ENCODE measurements around the gene SMIM41.

SMIM41 gene

GRCh38 chr12:52080403-52081251, 1.1 kb downstream of the SMIM41 start:
- no peak for TF ChIP-seq CTCF (IDR thresholded peaks at IDR 0.05)
- Histone ChIP-seq H3K27me3 (ENCODE audit: control insufficient read depth, insufficient read depth, low read length) (no peaks in the 10 kb centered on the region), H3K4me3 (ENCODE audit: low read depth, low read length) (no peak overlapping the region), H2AFZ (no peak overlapping the region), H3K36me3 (ENCODE audit: control insufficient read depth, insufficient read depth, low read length) (no peaks in the 10 kb centered on the region), H3K9me3 (ENCODE audit: control insufficient read depth, low read length) (no peaks in the 10 kb centered on the region), H3K27ac (no peak overlapping the region), H3K4me2 (ENCODE audit: low read length) (no peak overlapping the region), H3K4me1 (peaks cover 20% of the 10 kb centered on the region), H3K79me2 (no peaks in the 10 kb centered on the region), H3K9ac (no peak overlapping the region)

GRCh38 chr12:52081263-52081733, 1.8 kb downstream of the SMIM41 start:
- Histone ChIP-seq H3K4me2 (ENCODE audit: low read length) (no peak overlapping the region), H2AFZ (no peak overlapping the region), H3K4me3 (ENCODE audit: low read depth, low read length) (no peak overlapping the region), H3K36me3 (ENCODE audit: control insufficient read depth, insufficient read depth, low read length) (no peaks in the 10 kb centered on the region), H3K9me3 (ENCODE audit: control insufficient read depth, low read length) (no peaks in the 10 kb centered on the region), H3K9ac (no peak overlapping the region), H3K79me2 (no peaks in the 10 kb centered on the region), H3K27ac (no peak overlapping the region), H3K4me1 (peaks cover 22% of the 10 kb centered on the region), H3K27me3 (ENCODE audit: control insufficient read depth, insufficient read depth, low read length) (no peaks in the 10 kb centered on the region)
- TF ChIP-seq CTCF (IDR thresholded peaks at IDR 0.05), result no peak

- Histone ChIP-seq H3K4me2 (ENCODE audit: low read length) (no peak overlapping the region), H2AFZ (no peak overlapping the region), H3K4me1 (peaks cover 28% of the 10 kb centered on the region), H3K9ac (no peak overlapping the region), H3K4me3 (ENCODE audit: low read depth, low read length) (no peak overlapping the region), H3K27me3 (ENCODE audit: control insufficient read depth, insufficient read depth, low read length) (no peaks in the 10 kb centered on the region), H3K27ac (peak overlapping the region; percentile 44), H3K36me3 (ENCODE audit: control insufficient read depth, insufficient read depth, low read length) (no peaks in the 10 kb centered on the region), H3K79me2 (no peaks in the 10 kb centered on the region), H3K9me3 (ENCODE audit: control insufficient read depth, low read length) (no peaks in the 10 kb centered on the region)
- no peak for TF ChIP-seq CTCF (IDR thresholded peaks at IDR 0.05)
Measured at GRCh38 chr12:52082026-52082668, 2.6 kb downstream of the SMIM41 start.

DNA sequence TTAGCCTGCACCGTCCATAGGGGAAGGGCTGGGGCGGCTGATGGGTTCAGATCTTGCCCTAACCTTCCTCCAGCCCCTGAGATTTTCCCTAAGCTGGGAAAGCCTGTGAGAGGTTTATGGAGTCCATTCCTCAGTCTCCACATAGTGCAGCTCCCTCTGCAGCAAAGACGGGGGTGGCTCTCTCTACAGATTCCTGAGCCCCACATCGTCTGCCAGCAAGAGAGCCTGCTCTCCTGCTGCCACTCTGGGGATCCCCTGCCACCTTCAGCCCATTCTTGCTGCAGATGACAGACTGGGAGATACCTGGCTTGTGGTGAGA, 3.1 kb downstream of the SMIM41 start:
- no peak overlapping the region for H3K4me2 ChIP-seq (ENCODE audit: low read length)
- H3K9me3 ChIP-seq (ENCODE audit: control insufficient read depth, low read length), result no peaks in the 10 kb centered on the region
- H3K27ac ChIP-seq, result peak overlapping the region; percentile 44
- no peaks in the 10 kb centered on the region for H3K36me3 ChIP-seq (ENCODE audit: control insufficient read depth, insufficient read depth, low read length)
- peaks cover 33% of the 10 kb centered on the region for H3K4me1 ChIP-seq
- no peaks in the 10 kb centered on the region for H3K79me2 ChIP-seq
- no peak overlapping the region for H2AFZ ChIP-seq
- TF ChIP-seq CTCF (IDR thresholded peaks at IDR 0.05), result no peak
- H3K4me3 ChIP-seq (ENCODE audit: low read depth, low read length), result no peak overlapping the region
- H3K27me3 ChIP-seq (ENCODE audit: control insufficient read depth, insufficient read depth, low read length), result no peaks in the 10 kb centered on the region
- no peak overlapping the region for H3K9ac ChIP-seq
